Skeletal muscle satellite cell (primary cell): ENCODE data around the gene PNP.

Experiments used
- H3K27me3 ChIP-seq: 2 replicates; pipeline ENCODE4 v1.7.0; 2013; ENCODE audit warnings: low read length; ENCODE audit not compliant: control insufficient read depth, insufficient read depth
- H3K36me3 ChIP-seq: 2 replicates; pipeline ENCODE4 v1.7.0; 2013; ENCODE audit warnings: mild to moderate bottlenecking, control low read depth, low read length; ENCODE audit not compliant: insufficient read depth
- H3K4me1 ChIP-seq: 2 replicates; pipeline ENCODE4 v1.7.0; 2013; ENCODE audit warnings: low read length; ENCODE audit not compliant: control insufficient read depth, insufficient read depth
- H3K4me2 ChIP-seq: 2 replicates; pipeline ENCODE4 v1.7.0; 2013; ENCODE audit warnings: mild to moderate bottlenecking, low read length
- H3K4me3 ChIP-seq: 2 replicates; pipeline ENCODE4 v1.7.0; 2013; ENCODE audit warnings: low read length
- H3K9ac ChIP-seq: 2 replicates; pipeline ENCODE4 v1.7.0; 2013; ENCODE audit warnings: mild to moderate bottlenecking, low read depth, low read length, moderate library complexity
- H3K9me3 ChIP-seq: replicated peaks from 2 replicates; pipeline ENCODE4 v1.7.0; 2013; ENCODE audit warnings: mild to moderate bottlenecking, control low read depth, low read length

Gene PNP

DNA sequence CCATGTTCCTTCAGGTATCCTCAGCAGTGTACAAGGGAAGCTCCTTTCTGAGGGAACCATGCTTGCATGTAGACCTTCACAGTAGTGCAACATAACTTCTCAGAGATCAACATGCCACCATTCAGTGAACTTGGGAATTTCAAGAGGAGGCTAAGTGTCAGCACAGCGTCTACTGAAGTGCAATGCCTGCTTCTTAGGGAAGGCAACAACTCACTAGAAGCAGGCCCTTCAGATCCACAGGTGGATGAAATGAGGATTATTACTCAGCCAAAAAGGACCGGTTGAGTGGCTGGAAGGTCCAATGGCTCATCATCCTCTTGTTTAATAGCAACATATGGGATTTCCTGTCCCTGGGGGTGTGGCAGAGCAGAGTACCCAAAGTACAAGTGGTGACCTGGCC is 54.8 kb downstream of the PNP start:
- Histone ChIP-seq H3K4me1 (no peaks in the 10 kb centered on the region), H3K9me3 (no peaks in the 10 kb centered on the region), H3K4me2 (no peak overlapping the region), H3K27me3 (peaks cover 18% of the 10 kb centered on the region), H3K4me3 (no peak overlapping the region), H3K36me3 (no peaks in the 10 kb centered on the region), H3K9ac (no peak overlapping the region)
